HTERT RPE-1 (cell line): ENCODE results near the gene SIPA1L3.
"Not testable (repeated sequence)": the region's sequence is repeated elsewhere in the genome, so short reads cannot be mapped to it uniquely, and the experiment has no call there.

Experiments
- in situ Hi-C: fragments of 300-500 bp; cut with MboI; formaldehyde crosslinking; loops from 4 replicates; pipeline ENCODE4 v1.14.3; 2020; ENCODE audit warnings: low sequenced_read_pairs

Gene SIPA1L3

DNA sequence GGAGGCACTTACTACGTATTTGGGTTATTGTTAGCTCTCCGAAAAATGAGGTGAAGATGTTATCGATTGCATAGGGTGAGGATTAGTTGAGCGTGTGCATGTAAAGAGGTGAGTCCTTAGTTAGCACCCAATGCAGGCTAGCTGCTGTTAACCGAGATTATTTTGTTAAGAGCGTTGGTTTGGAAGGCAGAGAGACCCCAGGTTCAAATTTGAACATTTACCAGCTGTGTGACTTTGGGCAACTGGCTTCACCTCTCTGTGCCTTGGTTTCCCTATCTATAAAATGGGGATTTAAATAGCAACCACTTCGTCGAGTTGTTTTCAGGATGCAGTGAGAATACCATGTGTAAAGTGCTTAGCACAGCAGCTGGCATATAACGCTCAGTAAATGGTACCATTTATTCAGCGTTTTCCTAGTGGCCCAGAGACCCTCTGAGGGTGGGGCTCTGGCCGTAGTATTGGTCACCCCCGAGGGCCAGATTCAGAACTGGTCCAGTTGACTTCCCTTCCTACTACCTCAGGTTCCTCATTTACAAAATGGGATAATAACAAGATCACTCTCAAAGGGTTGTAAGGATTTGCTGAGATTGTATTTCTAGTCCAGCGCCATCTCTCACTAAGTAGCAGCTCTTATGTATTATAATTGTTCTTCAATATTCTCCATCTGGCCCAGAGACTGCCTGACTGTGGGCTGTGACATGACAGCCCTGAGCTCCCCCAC is 887 bp downstream of the SIPA1L3 start:
- in situ Hi-C loops: no loop called here

DNA sequence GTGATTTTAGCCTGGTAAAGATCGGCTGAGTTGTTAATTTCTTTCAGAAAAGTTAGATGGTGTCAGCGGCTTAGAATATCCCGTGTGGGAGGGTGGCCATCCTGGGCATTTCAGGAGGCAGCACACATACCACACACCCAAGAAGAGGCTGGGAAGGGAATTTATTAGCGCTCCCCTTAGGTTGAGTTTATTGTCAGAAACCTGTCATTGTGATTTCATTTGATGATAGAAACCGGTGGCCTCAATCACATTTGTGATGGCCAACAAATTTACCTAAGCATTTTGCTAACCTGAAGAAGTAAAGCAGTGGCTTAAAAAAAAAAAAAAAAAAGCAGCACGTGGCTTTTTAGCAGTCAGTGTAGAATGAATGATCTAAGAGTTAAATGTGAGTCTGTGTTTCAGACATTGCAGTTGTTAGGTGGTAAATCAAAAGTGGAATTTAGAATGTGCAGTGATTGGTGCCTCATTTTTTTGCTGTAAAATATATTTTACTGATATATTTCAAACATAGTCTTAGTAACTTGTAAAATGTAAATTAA is 2.7 kb downstream of the SIPA1L3 start:
- in situ Hi-C loops: no loop called here

DNA sequence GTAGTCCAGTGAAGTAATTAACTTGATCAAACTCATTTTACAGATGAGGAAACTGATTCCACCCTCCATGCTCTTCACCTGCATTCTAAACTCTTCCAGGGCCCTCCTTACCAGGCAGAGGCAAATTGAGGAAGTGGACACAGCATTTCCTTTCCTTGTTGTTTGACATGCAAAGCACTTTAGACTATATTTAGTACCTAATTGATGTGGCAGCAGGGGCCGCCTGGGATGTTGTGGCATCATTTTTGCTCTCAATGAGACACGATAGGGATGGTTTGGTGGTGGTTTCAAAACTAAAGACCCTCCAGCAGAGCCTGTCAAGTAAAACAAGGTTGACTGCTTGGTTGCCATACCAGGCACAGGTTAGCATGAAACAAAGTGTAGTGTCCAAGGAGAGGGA is 7.9 kb downstream of the SIPA1L3 start:
- in situ Hi-C loops: no loop called here

DNA sequence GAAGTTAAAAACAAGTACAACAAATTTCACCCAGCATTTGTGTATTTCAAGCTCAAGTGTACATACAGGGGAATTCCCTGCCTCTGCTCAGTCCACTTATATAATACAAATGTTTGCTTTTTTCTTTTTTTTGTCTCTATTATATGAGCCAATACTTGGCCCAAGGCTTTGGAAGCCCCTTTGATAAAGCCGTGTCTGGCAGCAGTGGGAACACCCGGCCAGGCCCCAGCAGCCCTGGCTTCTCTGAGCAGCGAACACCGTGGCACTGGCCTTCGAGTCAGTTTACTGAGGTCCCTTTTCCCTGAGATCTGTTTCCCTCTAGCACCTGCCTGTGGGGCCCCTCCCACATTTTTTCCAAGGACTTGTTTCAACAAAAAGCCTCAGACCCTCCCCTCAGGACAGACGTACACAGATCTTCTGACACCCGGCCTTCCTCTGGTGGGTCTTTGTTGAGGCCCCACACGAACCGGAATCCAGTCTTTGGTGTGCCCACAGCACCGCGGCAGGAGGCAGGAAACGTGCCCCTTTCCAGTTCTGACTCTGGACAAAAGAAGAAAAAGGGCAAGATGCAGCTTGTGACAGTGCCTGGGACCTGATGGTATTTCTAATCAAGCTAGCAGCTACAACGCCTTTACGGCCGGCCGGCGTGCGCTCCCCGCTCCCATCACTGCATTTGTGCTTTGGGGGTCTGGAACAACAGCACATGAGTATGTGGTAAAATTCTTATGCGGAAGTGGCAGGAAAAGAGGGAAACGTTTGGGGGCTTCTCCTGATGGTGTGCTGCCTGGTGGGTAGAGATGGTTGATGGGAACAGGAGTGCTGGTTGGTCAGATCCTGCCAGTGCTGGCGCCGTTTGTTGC is 13.8 kb downstream of the SIPA1L3 start:
- in situ Hi-C loops: no loop called here

DNA sequence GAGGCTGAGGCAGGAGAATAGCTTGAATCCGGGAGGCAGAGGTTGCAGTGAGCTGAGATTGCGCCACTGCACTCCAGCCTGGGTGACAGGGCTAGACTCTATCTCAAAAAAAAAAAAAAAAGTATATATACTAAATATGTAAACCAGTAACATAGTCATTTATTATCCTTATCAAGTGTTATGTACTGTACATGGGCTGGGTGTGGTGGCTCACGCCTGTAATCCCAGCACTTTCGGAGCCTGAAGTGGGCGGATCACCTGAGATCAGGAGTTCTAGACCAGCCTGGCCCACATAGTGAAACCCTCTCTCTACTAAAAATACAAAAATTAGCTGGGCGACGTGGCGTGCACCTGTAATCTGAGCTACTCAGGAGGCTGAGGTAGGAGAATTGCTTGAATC is 17.6 kb downstream of the SIPA1L3 start:
- in situ Hi-C loops: not testable (repeated sequence)

DNA sequence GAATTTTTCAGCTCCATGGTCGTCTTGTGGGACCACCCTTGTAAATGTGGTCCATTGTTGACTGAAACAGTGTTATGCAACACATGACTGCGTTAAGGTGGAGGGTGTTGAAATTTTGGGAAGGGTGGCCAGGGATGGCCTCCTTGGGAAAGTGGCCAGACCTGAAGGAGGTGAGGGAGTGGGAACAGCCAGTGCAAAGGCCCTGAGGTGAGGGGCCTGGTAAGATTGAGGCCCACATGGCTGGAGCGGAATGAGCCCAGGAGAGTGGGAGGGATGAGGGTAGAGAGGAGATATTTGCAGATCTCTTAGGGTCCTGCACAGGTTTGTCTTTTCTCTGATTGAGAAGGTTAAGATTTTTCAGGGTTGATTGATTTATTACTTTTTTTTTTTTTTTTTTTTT is 18.2 kb downstream of the SIPA1L3 start:
- in situ Hi-C loops: no loop called here

DNA sequence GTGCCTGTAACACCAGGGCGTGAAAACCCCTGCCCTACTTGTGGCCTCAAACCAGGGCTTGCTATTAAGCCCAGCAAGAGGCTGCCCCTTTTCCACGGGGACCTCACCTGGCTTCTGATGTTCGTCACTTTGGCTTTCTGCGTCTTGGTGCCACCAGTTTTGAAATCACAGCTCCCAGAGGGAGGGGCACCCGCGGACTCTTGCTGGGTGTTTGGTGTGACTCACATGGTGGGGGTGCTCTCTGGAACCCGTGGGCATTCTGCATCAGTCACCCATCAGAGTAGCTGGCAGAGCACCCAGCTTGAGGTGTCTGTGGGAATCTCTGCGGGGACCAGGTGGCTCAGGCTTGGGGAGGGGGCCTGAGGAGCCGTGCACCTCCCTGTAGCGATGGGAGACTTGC is 19.2 kb downstream of the SIPA1L3 start:
- in situ Hi-C loops: no loop called here

DNA sequence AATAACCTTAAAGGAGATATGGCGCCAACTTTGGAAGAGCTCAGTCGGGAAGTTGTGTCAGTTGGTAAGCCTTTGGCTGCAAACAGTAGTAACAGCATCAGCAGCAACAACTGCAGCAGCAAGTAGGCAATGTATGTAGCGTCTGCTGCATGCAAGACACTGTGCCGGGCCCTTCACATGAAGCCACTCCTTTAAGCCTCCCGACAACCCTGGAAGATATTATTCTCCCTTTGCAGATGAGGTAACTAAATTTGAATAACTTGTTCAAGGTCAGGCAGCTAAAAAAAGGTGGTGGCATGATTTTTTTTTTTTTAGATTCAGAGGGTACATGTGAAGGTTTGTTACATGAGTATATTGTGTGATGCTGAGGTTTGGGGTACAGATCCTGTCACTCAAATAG is 19.7 kb downstream of the SIPA1L3 start:
- in situ Hi-C loops: no loop called here

DNA sequence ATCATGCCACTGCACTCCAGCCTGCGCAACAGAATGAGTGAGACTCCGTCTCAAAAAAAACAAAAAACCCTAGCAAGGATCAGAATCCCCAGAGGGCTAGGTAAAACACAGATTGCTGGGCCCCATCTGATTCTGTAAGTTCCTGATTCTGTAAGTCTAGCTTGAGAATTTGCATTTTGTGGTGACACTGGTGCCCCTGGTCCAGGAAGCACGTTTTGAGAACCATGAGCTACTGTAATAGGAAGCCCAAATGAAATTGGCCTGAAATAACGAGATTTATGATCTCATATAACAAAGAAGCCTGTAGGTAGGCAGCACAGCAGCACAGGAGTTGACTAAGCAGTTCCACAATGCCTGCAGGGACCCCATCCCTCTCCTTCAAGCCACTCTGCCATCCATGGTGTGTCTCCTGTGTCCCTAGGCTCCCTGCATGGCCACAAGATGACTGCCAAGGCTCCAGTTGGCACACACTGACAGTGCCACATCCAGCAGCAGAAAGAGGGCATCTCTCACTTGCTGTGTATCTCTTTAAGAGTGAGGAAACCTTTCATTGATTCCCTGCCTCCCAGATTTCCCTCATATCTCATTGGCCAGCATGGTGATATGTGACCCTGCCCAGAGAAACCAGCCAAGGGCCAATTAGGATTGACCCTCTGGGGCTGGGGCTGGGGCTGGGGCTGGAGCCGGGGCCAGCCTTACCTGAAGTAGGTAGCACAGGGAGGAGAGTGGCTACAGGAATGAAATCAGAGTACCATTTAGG is 21.7 kb downstream of the SIPA1L3 start:
- in situ Hi-C loops: no loop called here

DNA sequence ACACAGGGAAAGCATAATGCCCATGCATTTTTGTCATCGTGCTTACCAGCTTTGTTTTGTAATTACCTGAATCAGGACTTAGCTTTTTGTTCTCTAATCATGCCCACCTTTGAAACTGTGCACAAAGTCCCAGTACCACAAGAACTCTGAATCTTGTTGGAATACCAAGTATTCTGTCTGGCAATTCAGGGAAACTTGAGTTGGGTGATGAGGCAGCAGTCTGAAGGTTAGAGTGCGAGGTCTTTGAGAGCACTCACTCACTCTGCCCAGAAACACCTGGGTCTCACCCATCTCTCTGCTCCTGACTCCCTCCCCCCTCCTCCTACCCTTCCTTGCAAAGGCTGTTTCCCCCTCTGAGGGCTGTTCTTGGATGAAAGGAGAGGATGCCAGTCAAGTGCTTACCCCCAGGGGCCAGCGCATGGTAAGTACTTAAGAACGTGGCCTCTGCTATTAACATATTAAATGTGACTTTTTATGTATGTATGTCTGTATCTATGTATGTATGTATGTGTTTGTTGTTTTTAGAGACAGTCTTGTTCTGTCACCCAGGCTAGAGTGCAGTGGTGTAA is 22.4 kb downstream of the SIPA1L3 start:
- in situ Hi-C loops: no loop called here

DNA sequence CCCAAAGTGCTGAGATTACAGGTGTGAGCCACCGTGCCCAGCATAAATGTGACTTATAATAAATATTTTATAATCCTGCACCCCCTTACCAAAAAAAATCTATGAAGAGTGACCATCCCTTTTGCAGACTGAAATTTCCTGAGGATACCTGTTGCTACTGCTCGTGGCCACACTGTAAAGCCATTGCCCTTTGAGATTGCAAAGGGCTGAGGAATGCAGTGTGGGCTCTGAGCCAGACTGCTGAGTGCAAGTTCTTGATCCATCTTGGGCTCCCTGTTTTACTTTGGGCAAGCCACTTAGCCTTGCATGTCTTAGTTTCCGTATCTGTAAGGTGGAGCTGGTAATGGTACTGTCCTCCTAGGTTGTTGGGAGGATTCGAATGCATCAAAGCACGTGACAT is 23.4 kb downstream of the SIPA1L3 start:
- in situ Hi-C loops: no loop called here

DNA sequence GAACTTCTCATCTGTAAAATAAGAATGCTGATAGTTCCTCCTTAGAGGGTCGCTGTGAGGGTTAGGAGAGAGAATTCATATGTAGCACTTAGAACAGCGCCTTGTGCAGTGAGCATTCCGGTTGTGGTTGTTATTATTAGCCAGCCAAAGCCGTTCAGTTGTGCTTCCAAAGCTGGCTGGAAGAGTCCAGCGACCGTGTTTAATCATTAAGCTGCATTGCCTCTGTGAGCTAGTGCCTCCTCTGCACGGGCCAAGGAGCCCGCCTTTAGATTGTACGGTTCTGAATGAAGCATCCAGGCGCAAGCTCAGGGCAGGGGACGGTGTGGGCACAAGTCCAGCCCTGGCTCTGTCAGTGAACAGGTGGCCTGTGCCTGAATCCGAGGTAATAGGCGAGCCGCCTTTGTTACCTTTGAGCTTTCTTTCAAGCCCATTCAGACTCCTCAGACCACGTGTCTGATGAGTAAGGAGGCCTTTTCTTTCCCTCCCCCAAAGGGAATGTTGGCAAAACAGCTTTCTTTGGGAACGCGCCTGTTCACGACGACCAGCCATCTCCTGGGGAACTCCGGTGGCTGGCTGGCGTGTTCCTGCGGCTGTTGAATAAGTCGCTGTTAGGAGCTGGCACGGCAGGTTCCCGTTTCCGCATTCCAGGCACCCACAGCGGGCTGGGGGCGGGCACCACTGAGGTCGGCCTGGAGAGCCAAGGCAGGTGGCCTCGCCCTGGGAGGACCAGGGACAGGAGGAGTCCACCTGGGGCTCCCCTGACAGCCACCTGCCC is 25.1 kb downstream of the SIPA1L3 start:
- in situ Hi-C loops: no loop called here

DNA sequence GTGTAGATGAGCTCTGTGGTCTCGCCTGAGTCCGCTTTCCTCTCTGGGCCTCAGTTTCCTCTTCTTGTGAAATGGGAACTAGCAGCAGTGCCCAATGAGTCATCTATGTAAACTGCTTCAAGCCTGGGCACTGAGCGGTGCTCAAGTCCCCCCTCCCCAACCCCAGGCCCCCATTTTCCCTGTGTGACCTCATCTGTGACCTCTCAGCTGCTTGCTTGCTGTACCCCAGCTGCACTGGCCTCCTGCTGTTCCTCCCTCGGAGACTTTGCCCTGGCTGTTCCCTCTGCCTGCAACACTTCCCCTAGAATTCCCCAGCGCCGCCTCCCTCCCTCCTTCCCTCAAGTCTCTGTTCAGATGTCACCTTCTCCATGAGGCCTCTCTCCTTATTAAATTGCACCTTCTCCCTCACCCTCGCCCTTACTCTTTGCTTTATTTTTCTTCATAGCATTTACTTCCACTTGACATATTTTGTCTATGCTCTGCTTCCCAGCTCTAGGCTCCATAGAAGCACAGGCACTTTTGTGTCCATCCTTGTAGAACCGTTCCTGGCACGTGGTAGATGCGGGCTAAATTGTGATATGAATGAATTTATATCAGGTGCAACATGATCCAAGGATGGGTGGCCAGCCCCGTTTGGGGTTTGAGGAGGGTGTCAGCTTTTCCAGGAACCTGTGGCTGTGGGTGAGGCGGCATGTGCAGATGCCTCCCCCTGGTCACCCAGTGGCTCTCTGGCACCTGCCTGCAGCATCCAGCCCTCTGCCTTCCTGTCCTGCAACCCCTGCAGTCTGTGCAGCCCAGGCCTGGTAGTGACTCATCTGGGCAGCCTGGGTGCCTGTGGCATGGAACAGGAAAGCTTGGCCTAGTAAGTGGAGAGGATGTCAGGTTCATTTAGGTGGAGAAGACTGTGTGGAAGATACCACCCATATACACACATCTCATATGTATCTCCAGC is 26.3 kb downstream of the SIPA1L3 start:
- in situ Hi-C loops: no loop called here

DNA sequence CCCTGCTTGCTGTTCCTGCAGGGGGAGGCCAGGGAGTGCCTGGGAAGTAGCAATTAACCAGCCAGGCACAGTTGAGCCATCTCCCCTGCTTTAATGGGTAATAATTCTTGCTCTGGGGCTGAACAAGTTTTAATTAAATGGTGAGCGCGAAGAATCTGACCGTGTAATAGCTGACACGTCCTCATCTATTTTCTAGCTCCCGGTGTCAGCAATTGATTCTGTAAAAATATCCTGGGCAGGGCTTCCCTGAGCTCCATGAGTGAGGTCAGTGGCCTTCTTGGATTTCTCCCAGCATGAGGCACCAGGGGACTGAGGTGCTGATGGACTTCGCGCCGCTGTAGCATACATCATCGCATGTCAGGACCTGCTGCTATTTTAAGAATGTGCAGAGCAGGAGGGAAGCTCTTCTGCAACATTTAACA is 26.9 kb downstream of the SIPA1L3 start:
- in situ Hi-C loops: no loop called here

DNA sequence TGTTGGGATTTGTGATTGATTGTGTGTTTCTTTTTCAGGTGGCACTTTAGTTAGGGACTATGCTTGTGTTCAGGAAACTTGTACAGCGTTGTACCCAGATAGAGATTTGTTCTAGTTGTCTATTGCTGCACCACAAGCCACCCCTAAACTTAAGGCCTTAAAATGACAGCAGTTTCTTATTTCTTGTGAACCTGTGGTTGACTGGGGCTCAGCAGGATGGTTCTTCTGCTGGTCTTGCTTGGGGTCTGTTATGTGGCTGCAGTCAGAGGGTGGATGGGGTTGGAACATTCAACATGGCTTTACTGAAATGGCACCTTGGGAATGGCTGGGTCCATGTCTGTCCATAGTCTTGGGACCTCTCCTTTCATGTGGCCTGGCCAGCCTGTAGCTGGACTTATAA is 28.3 kb downstream of the SIPA1L3 start:
- in situ Hi-C loops: no loop called here

DNA sequence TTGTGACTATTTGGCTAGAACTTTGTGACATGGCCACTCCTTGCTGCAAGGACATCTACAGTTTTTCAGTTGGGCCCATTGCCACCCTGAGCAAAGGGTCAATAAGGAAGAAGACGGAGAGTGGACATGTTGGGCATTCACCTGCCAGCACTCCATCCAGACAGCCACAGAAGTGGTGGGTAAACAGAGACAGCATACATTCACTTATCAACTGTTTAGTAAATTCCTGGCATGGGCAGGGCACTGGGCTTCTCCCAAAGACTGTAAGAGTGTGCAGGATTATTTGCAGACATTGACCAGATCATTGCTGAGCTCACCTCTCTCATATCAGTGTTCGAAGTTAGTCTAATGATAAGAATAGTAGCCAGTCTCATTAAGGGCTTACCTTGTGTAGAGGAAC is 29.2 kb downstream of the SIPA1L3 start:
- in situ Hi-C loops: no loop called here

DNA sequence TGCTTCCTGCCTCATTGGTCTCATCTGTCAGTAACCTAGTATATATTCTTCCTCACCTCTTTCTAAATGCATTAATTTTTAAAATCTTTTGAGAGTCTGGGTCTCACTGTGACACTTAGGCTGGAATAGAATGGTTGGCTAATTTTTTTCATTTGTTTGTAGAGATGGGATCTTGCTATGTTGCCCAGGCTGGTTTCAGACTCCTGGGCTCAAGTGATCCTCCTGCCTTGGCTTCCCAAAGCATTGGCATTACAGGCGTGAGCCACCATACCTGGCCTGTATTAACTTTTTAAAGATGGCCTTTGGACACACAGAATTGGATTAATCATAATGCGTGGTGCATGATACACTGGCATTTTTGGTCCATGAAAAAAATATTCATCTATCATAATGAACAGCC is 29.9 kb downstream of the SIPA1L3 start:
- in situ Hi-C loops: no loop called here

DNA sequence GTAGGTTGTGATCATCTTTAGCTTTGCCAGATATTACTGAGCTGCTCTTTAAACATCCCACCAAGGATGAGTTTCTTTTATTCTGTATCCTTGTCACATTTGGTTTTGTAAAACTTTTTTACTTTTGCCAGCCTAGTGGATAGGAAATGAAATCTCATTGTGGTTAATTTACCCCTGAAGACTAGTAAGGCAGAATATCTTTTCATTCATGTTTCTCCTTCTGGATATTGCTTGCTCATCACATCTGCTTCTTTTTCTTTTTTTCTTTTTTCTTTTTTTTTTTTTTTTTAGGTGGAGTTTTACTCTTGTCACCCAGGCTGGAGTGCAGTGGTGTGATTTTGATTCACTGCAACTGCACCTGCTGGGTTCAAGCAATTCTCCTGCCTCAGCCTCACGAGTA is 31.3 kb downstream of the SIPA1L3 start:
- in situ Hi-C loops: no loop called here
